Measurements from ENCODE around the gene ZNF860. TPM values are rescaled to one million over a fixed set of nuclear protein-coding genes. Genes with fewer than 3 reads are reported as not detected.

The ZNF860 gene
- total and polyA plus RNA-seq, 2 of the 4 experiments (the other 2 are of a cell fraction) = 0.18 to 0.26 TPM

DNA sequence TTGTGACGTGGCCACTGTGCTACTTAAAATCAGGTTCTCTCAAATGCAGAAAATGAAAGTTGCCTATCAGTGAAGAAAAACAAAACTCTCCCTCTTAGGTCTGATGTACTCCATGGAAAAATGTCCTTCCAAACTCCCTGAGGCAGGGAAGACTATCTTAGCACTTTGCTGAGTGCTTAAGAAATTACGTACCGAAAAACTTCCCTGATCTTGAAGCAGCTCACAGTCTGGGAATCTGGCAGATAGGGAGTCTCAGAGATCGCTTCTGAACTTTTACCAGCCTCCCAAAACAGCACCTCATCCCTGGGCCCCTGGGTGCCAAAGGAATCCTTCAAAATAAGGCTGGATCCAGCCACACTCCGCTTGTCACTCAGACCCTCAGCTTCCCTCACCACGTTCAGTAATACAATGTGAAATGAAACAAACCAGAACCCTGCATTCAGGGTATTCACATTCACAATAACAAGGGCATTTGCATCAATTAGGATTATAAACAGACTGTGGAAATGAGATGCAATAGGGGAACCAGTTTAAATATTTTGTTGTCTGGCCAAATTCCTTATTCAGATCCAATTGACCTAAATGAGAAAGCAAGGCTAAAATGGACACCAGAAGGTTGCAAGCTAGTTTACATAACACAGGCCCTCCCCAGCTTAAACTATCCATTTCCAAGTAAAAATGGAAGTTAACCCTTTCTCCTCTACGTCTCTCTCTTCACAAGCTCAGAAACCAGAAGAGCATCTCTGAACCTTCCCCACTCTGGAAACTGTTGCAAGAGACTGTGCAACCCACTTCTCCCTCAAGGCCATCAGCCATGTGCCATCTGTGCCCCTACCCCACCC, 21.4 kb upstream of the ZNF860 start:
- ATAC-seq (ENCODE audit: low read depth) (peak; percentile 64), DNase-seq (peak; percentile 55)
- Histone ChIP-seq H4K5ac (ENCODE audit: low read depth, low read length) (peak overlapping the region; percentile 71), H2BK15ac (ENCODE audit: low read depth, low read length) (peak overlapping the region; percentile 13; the same call in 1 of the 3 replicates), H3K14ac (replicated peaks; ENCODE audit: low read depth, low read length) (peak overlapping the region; percentile 90), H3K79me1 (ENCODE audit: low read depth in 1 of 2, low read length in 2 of 2) (peaks cover 9 to 14% of the 10 kb centered on the region in 2 experiments), H4K91ac (ENCODE audit: insufficient read depth, low read depth, low read length) (peak overlapping the region; percentile 74), H2AK9ac (replicated peaks; ENCODE audit: low read depth, low read length, poor library complexity) (no peak overlapping the region), H3K36me3 (ENCODE audit: control insufficient read depth, insufficient read depth, low read length) (no peaks in the 10 kb centered on the region), H3K4me2 (ENCODE audit: low read depth, low read length) (peak overlapping the region; percentile 98), H3K56ac (ENCODE audit: extremely low read depth, insufficient read depth, low read length) (peak overlapping the region; percentile 69), H4K20me1 (ENCODE audit: insufficient read depth, low read length) (no peaks in the 10 kb centered on the region), H2AK5ac (ENCODE audit: low read depth, low read length) (peak overlapping the region; percentile 77), H3K23ac (ENCODE audit: low read depth, low read length) (peak overlapping the region; percentile 62; the same call in 1 of the 2 replicates), H3K4ac (ENCODE audit: low read depth, low read length) (peak overlapping the region; percentile 87), H3K4me1 (ENCODE audit: control insufficient read depth, insufficient read depth, low read length) (peaks cover 8% of the 10 kb centered on the region), H3K9me1 (ENCODE audit: insufficient read depth, low read length) (no peaks in the 10 kb centered on the region; the same call in none of the 2 replicates), H2AFZ (replicated peaks; ENCODE audit: low read length, poor library complexity) (peak overlapping the region; percentile 86), H3K4me3 (ENCODE audit: insufficient read depth, low read depth, low read length) (peak overlapping the region; percentile 37), H2BK20ac (ENCODE audit: low read depth, low read length) (peak overlapping the region; percentile 76), H4K8ac (ENCODE audit: low read depth in 2 of 2, low read length in 2 of 2) (peak overlapping the region; percentile 58 to 75), H2BK120ac (ENCODE audit: low read depth, low read length) (peak overlapping the region; percentile 88), H2BK5ac (ENCODE audit: low read depth, low read length, poor library complexity, severe bottlenecking) (peak overlapping the region; percentile 28), H3K27ac (ENCODE audit: insufficient read depth, low read length) (peak overlapping the region; percentile 96), H3K9ac (ENCODE audit: low read depth, low read length) (peak overlapping the region; percentile 87), H3K9me3 (ENCODE audit: control insufficient read depth, insufficient read depth, low read length) (peaks cover 6% of the 10 kb centered on the region), H3K18ac (ENCODE audit: low read depth, low read length) (peak overlapping the region; percentile 91), H3K27me3 (ENCODE audit: control insufficient read depth, insufficient read depth, low read length) (no peaks in the 10 kb centered on the region)
- intact Hi-C loops (cut with micrococcal nuclease) (loop anchor here (5.0 kb wide), 1 partner anchor 33 kb away; no protein-coding TSS in a partner anchor), in situ Hi-C loops (cut with MboI; ENCODE audit: low sequenced_read_pairs) (no loop called here), dilution Hi-C loops (cut with HindIII; ENCODE audit: low sequenced_read_pairs, unreplicated experiment) (no loop called here)
- WGBS, 2 experiments (ENCODE audit: extremely low coverage in 2 of 2, insufficient read length in 1 of 2) = no CpG with 5 or more reads among the region's 7 CpGs
- ChIA-PET POLR2A (ENCODE audit: unreplicated experiment) (interaction anchor here (0.5 kb wide), 1 partner anchor 11 kb away, joined by 4 read pairs; no protein-coding TSS in a partner anchor), CTCF (interaction anchor here (0.6 to 1.5 kb wide), 2 partner anchors 9 to 23 kb away, joined by 3 to 4 read pairs; no protein-coding TSS in a partner anchor)
- BruUV-seq (replicated peaks) = no TSS peak
- TF ChIP-seq MAFK (IDR thresholded peaks at IDR 0.05; ENCODE audit: low read depth, low read length) (no peak), RFX5 (IDR thresholded peaks at IDR 0.05; ENCODE audit: low read depth, low read length) (no peak), CHD1 (IDR thresholded peaks at IDR 0.05; ENCODE audit: low read depth, low read length) (no peak), NFE2L2 (IDR thresholded peaks at IDR 0.05; ENCODE audit: low read depth, low read length) (no peak), RCOR1 (IDR thresholded peaks at IDR 0.05; ENCODE audit: insufficient replicate concordance, low read length) (no peak), ELK1 (IDR thresholded peaks at IDR 0.05; ENCODE audit: borderline replicate concordance, low read depth, low read length) (no peak), POLR2A (IDR thresholded peaks at IDR 0.05; ENCODE audit: low read depth, low read length) (no peak), CEBPB (IDR thresholded peaks at IDR 0.05; ENCODE audit: low read depth, low read length) (no peak), SMC3 (IDR thresholded peaks at IDR 0.05; ENCODE audit: low read depth, low read length) (no peak), BHLHE40 (IDR thresholded peaks at IDR 0.05; ENCODE audit: low read depth, low read length) (no peak), MAZ (IDR thresholded peaks at IDR 0.05; ENCODE audit: borderline replicate concordance, low read depth, low read length) (no peak)
- TF ChIP-seq, protein P1, sequence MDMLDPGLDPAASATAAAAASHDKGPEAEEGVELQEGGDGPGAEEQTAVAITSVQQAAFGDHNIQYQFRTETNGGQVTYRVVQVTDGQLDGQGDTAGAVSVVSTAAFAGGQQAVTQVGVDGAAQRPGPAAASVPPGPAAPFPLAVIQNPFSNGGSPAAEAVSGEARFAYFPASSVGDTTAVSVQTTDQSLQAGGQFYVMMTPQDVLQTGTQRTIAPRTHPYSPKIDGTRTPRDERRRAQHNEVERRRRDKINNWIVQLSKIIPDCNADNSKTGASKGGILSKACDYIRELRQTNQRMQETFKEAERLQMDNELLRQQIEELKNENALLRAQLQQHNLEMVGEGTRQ (IDR thresholded peaks at IDR 0.05; ENCODE audit: low read depth, low read length) = no peak
- TF ChIP-seq, protein P2, sequence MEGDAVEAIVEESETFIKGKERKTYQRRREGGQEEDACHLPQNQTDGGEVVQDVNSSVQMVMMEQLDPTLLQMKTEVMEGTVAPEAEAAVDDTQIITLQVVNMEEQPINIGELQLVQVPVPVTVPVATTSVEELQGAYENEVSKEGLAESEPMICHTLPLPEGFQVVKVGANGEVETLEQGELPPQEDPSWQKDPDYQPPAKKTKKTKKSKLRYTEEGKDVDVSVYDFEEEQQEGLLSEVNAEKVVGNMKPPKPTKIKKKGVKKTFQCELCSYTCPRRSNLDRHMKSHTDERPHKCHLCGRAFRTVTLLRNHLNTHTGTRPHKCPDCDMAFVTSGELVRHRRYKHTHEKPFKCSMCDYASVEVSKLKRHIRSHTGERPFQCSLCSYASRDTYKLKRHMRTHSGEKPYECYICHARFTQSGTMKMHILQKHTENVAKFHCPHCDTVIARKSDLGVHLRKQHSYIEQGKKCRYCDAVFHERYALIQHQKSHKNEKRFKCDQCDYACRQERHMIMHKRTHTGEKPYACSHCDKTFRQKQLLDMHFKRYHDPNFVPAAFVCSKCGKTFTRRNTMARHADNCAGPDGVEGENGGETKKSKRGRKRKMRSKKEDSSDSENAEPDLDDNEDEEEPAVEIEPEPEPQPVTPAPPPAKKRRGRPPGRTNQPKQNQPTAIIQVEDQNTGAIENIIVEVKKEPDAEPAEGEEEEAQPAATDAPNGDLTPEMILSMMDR (conservative IDR thresholded peaks at IDR 0.05; ENCODE audit: low read depth, low read length) = no peak

Measured in IMR-90 (cell line).